ENCODE measurements around the gene MCOLN2. TPM values are rescaled to one million over a fixed set of nuclear protein-coding genes. Genes with fewer than 3 reads are reported as not detected.
"Not testable (repeated sequence)": the region's sequence is repeated elsewhere in the genome, so short reads cannot be mapped to it uniquely, and the experiment has no call there.

MCOLN2 gene
- total RNA-seq, 1 donor from 2014 or later, result 10.1 TPM

GRCh38 chr1:84995484-84996334 is 1.2 kb downstream of the MCOLN2 start:
- H3K4me1 ChIP-seq, result peaks cover 15% of the 10 kb centered on the region
- H3K27ac ChIP-seq, result no peak overlapping the region
- DNase-seq (no peak), ATAC-seq (no peak)
- TF ChIP-seq CTCF (IDR thresholded peaks at IDR 0.05), result no peak
- intact Hi-C loops (cut with DNase I), result no loop called here
- no peaks in the 10 kb centered on the region for H3K9me3 ChIP-seq
- H3K4me3 ChIP-seq, result peak overlapping the region; percentile 65
- no peaks in the 10 kb centered on the region for H3K36me3 ChIP-seq
- peaks cover 11% of the 10 kb centered on the region for H3K27me3 ChIP-seq

GRCh38 chr1:84991097-84991920 is 5.6 kb downstream of the MCOLN2 start:
- H3K27me3 ChIP-seq, result no peaks in the 10 kb centered on the region
- H3K36me3 ChIP-seq, result no peaks in the 10 kb centered on the region
- no peaks in the 10 kb centered on the region for H3K9me3 ChIP-seq
- no peak overlapping the region for H3K27ac ChIP-seq
- intact Hi-C loops (cut with DNase I), result no loop called here
- TF ChIP-seq CTCF (IDR thresholded peaks at IDR 0.05), result no peak
- ATAC-seq (no peak), DNase-seq (no peak)
- no peak overlapping the region for H3K4me3 ChIP-seq
- H3K4me1 ChIP-seq, result peaks cover 4% of the 10 kb centered on the region

GRCh38 chr1:84988588-84988987 is 8.3 kb downstream of the MCOLN2 start:
- ATAC-seq (no peak), DNase-seq (no peak)
- intact Hi-C loops (cut with DNase I), result no loop called here
- Histone ChIP-seq H3K27ac (no peak overlapping the region), H3K27me3 (no peaks in the 10 kb centered on the region), H3K36me3 (no peaks in the 10 kb centered on the region), H3K4me1 (peaks cover 4% of the 10 kb centered on the region), H3K9me3 (no peaks in the 10 kb centered on the region), H3K4me3 (no peak overlapping the region)
- no peak for TF ChIP-seq CTCF (IDR thresholded peaks at IDR 0.05)

GRCh38 chr1:84986561-84986960 is 10.4 kb downstream of the MCOLN2 start:
- H3K27me3 ChIP-seq; DNase-seq; H3K27ac ChIP-seq; H3K4me1 ChIP-seq; H3K4me3 ChIP-seq; ATAC-seq; H3K36me3 ChIP-seq; intact Hi-C loops (cut with DNase I); H3K9me3 ChIP-seq: not testable (repeated sequence)

GRCh38 chr1:84985365-84985764 is 11.5 kb downstream of the MCOLN2 start:
- Histone ChIP-seq H3K27me3 (no peaks in the 10 kb centered on the region), H3K4me1 (no peaks in the 10 kb centered on the region), H3K27ac (no peak overlapping the region), H3K4me3 (no peak overlapping the region), H3K9me3 (no peaks in the 10 kb centered on the region), H3K36me3 (no peaks in the 10 kb centered on the region)
- ATAC-seq, result no peak
- no peak for DNase-seq
- TF ChIP-seq CTCF (IDR thresholded peaks at IDR 0.05), result no peak
- intact Hi-C loops (cut with DNase I), result no loop called here

GRCh38 chr1:84982395-84982794 is 14.5 kb downstream of the MCOLN2 start:
- Histone ChIP-seq H3K4me1 (no peaks in the 10 kb centered on the region), H3K27ac (no peak overlapping the region), H3K36me3 (no peaks in the 10 kb centered on the region), H3K27me3 (no peaks in the 10 kb centered on the region), H3K9me3 (no peaks in the 10 kb centered on the region), H3K4me3 (no peak overlapping the region)
- intact Hi-C loops (cut with DNase I), result no loop called here
- no peak for TF ChIP-seq CTCF (IDR thresholded peaks at IDR 0.05)
- ATAC-seq (no peak), DNase-seq (no peak)

Data from upper lobe of right lung (tissue), 1 donor.